CD4-positive, alpha-beta memory T cell (primary cell): Measurements from ENCODE around the gene ATP10A. TPM values are rescaled to one million over a fixed set of nuclear protein-coding genes. Genes with fewer than 3 reads are reported as not detected.
A peak's percentile ranks its signal among the peaks of the same experiment; 100 is the strongest.

Experiments
- CTCF ChIA-PET: fragments of 350-600 bp; sonication (Branson Sonifier 250); formaldehyde crosslinking; loops from one replicate; lab custom pipeline; 2021; ENCODE audit warnings: inconsistent platforms; ENCODE audit not compliant: partially characterized antibody; lab: Charles Lee
- POLR2A ChIA-PET: fragments of 350-600 bp; sonication (Branson Sonifier 250); formaldehyde crosslinking; loops from one replicate; lab custom pipeline; 2021; ENCODE audit not compliant: partially characterized antibody; lab: Charles Lee
- DNase-seq, 5 donors: peaks; one replicate each; pipeline versions ENCODE4 v3.0.0 to v3.0.0-alpha.2; 2020 to 2022; ENCODE audit warnings: mixed read lengths in 1 of 5
- H3K27ac ChIP-seq: one replicate; pipeline ENCODE4 v1.7.0; 2013; ENCODE audit warnings: low read depth, low read length
- H3K27me3 ChIP-seq: 2 replicates; pipeline ENCODE4 v1.7.0; 2013; ENCODE audit warnings: mild to moderate bottlenecking, low read length, moderate library complexity; ENCODE audit not compliant: insufficient read depth
- H3K36me3 ChIP-seq: 2 replicates; pipeline ENCODE4 v1.7.0; 2013; ENCODE audit warnings: mild to moderate bottlenecking, low read length, moderate library complexity; ENCODE audit not compliant: insufficient read depth
- H3K4me1 ChIP-seq: 2 replicates; pipeline ENCODE4 v1.7.0; 2013; ENCODE audit warnings: mild to moderate bottlenecking, low read length, moderate library complexity; ENCODE audit not compliant: insufficient read depth
- H3K4me3 ChIP-seq, 2 donors: one replicate each; pipeline ENCODE4 v1.7.0; 2013; ENCODE audit warnings: low read length in 2 of 2, mild to moderate bottlenecking in 1 of 2
- H3K9me3 ChIP-seq, 2 donors: one replicate each; pipeline ENCODE4 v1.7.0; 2013; ENCODE audit warnings: low read length in 2 of 2, control low read depth in 1 of 2; ENCODE audit not compliant: control insufficient read depth in 1 of 2
- H3K27ac Mint-ChIP-seq, 7 donors: one replicate each; pipeline ENCODE4 v1.8.0; 2020 to 2021; ENCODE audit warnings: mixed read lengths in 7 of 7, mild to moderate bottlenecking in 6 of 7, inconsistent platforms in 3 of 7, moderate library complexity in 3 of 7
- H3K27me3 Mint-ChIP-seq, 2 donors: one replicate each; pipeline ENCODE4 v1.8.0; 2020 to 2021; ENCODE audit warnings: mixed read lengths in 2 of 2
- H3K36me3 Mint-ChIP-seq, 2 donors: one replicate each; pipeline ENCODE4 v1.8.0; 2020 to 2021; ENCODE audit warnings: mixed read lengths in 2 of 2, inconsistent platforms in 1 of 2, mild to moderate bottlenecking in 1 of 2
- H3K4me1 Mint-ChIP-seq, 4 donors: one replicate each; pipeline ENCODE4 v1.8.0; 2020 to 2021; ENCODE audit warnings: mixed read lengths in 4 of 4, mild to moderate bottlenecking in 1 of 4
- H3K4me3 Mint-ChIP-seq, 8 donors: one replicate each; pipeline ENCODE4 v1.8.0; 2020 to 2021; ENCODE audit warnings: mixed read lengths in 8 of 8, mild to moderate bottlenecking in 7 of 8, moderate library complexity in 6 of 8, inconsistent platforms in 3 of 8
- H3K9me3 Mint-ChIP-seq, 8 donors: one replicate each; pipeline ENCODE4 v1.8.0; 2020 to 2021; ENCODE audit warnings: mixed read lengths in 8 of 8, mild to moderate bottlenecking in 5 of 8, inconsistent platforms in 3 of 8, moderate library complexity in 1 of 8
- intact Hi-C: fragments of 100-400 bp; cut with micrococcal nuclease; formaldehyde crosslinking; loops from one replicate; pipeline ENCODE4 v1.15.1; 2023
- polyA plus RNA-seq, 2 donors: library from polyadenylated mRNA; unstranded; fragments of 300-500 nt; fragmentation: Illumina TruSeq; gene quantifications; one replicate each; pipeline ENCODE4 v1.2.3, GENCODE V29; 2021
- total RNA-seq, 2 experiments: library from RNA; stranded (reverse); gene quantifications; one replicate each; pipeline ENCODE4 v1.2.3, GENCODE V29; 2021

ATP10A gene
- total and polyA plus RNA-seq, 4 experiments from 2014 or later, result 2.7 to 51.1 (median 29.7) TPM

DNA sequence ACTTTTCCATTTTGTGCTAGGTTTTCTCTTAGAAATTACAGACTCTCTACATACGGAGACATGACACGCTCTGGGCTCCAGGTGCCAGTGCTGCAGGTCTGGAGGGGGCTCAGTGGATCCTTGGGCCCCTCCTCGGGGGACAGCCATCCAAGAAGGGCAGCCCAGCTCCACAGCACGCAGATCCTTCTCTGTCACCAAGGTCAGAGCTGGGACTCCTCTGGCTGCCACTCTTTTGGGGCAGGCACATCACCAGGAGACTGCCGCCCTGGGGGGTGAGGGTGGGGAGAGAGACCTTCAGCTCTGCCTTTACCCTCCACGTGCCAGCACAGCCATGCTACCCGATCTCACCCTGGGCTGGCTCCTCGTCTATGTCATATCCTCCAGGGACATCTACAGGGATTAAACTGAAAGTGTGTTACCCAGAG, 65.6 kb downstream of the ATP10A start:
- Histone ChIP-seq H3K36me3 (no peaks in the 10 kb centered on the region), H3K27me3 (no peaks in the 10 kb centered on the region), H3K9me3 (no peaks in the 10 kb centered on the region), H3K4me3 (no peak overlapping the region), H3K4me1 (no peaks in the 10 kb centered on the region), H3K27ac (no peak overlapping the region)
- Mint-ChIP-seq H3K9me3 (no peaks in the 10 kb centered on the region), H3K4me1 (peaks cover 13 to 61% (median 30%) of the 10 kb centered on the region in 4 donors), H3K4me3 (no peak overlapping the region), H3K27ac (peak overlapping the region in 1 of 7 donors; percentile 62), H3K36me3 (peaks cover 0 to 8% of the 10 kb centered on the region in 2 donors), H3K27me3 (no peaks in the 10 kb centered on the region)
- ChIA-PET CTCF (no interaction called here), POLR2A (interaction anchor here (2.1 kb wide), 1 partner anchor 65 kb away, joined by 4 read pairs; no protein-coding TSS in a partner anchor)
- intact Hi-C loops, result no loop called here
- DNase-seq, result no peak

DNA sequence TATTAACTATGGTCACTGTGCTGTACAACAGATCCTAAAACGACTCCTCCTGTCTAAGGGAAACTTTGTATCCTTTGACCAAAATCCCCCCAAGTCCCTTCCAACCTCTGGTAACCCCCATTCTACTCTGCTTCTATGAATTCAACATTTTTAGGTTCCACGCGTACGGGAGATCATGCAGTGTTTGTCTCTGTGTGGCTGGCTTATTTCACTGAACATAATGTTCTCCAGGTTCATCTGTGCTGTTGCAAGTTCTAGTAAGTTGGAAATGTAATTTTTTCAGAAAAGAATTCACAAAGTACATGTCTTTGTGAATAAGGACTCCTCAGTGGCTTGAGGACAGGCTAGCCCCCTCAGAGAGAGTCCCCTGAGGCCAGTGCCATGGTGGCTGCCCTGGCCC, 66.1 kb downstream of the ATP10A start:
- H3K36me3 Mint-ChIP-seq, result peaks cover 0 to 8% of the 10 kb centered on the region in 2 donors
- Histone ChIP-seq H3K27ac (no peak overlapping the region), H3K27me3 (no peaks in the 10 kb centered on the region), H3K36me3 (no peaks in the 10 kb centered on the region), H3K4me1 (no peaks in the 10 kb centered on the region), H3K9me3 (no peaks in the 10 kb centered on the region), H3K4me3 (no peak overlapping the region)
- DNase-seq, result no peak
- ChIA-PET CTCF (no interaction called here), POLR2A (interaction anchor here (2.1 kb wide), 1 partner anchor 65 kb away, joined by 4 read pairs; no protein-coding TSS in a partner anchor)
- peaks cover 14 to 63% (median 33%) of the 10 kb centered on the region in 4 donors for H3K4me1 Mint-ChIP-seq
- H3K27me3 Mint-ChIP-seq, result no peaks in the 10 kb centered on the region
- no peaks in the 10 kb centered on the region for H3K9me3 Mint-ChIP-seq
- no peak overlapping the region for H3K27ac Mint-ChIP-seq
- intact Hi-C loops, result no loop called here
- H3K4me3 Mint-ChIP-seq, result no peak overlapping the region

DNA sequence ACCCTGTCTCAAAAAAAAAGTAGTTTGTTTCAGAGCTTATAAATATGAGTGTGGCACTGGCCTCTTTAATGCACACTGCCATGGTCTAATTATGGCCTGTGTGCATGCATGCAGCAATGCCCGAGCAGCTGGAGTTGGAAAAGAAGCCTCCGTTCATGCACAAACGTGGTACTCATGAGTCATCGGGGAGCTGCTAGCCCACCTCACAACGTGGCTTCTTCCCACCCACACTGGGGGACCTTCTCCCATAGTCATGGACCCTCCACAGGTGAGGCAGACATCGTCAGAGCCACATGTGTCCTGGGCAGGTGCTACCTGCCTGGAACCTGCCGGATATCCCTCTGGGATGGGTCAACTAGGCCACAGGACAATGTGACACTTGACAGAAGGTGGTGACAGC, 66.7 kb downstream of the ATP10A start:
- DNase-seq, result no peak
- Histone ChIP-seq H3K27me3 (no peaks in the 10 kb centered on the region), H3K27ac (no peak overlapping the region), H3K9me3 (no peaks in the 10 kb centered on the region), H3K36me3 (no peaks in the 10 kb centered on the region), H3K4me1 (no peaks in the 10 kb centered on the region), H3K4me3 (no peak overlapping the region)
- CTCF ChIA-PET, result interaction anchor here (0.6 to 1.5 kb wide), 3 partner anchors 13 to 89 kb away, joined by 3 to 6 read pairs (median 3); no protein-coding TSS in a partner anchor
- Mint-ChIP-seq H3K4me1 (peaks cover 17 to 70% (median 38%) of the 10 kb centered on the region in 4 donors), H3K36me3 (peaks cover 0 to 8% of the 10 kb centered on the region in 2 donors), H3K27me3 (no peaks in the 10 kb centered on the region), H3K9me3 (no peaks in the 10 kb centered on the region), H3K27ac (peak overlapping the region in 1 of 7 donors; percentile 24), H3K4me3 (no peak overlapping the region)
- POLR2A ChIA-PET, result interaction anchor here (2.1 kb wide), 1 partner anchor 66 kb away, joined by 4 read pairs; no protein-coding TSS in a partner anchor
- intact Hi-C loops, result no loop called here

GRCh38 chr15:25795712-25796111, 67.4 kb downstream of the ATP10A start:
- DNase-seq, result no peak
- no peaks in the 10 kb centered on the region for H3K9me3 Mint-ChIP-seq
- H3K27ac Mint-ChIP-seq, result peak overlapping the region in 2 of 7 donors; percentile 22 to 71
- Histone ChIP-seq H3K4me3 (no peak overlapping the region), H3K27ac (no peak overlapping the region), H3K9me3 (no peaks in the 10 kb centered on the region), H3K27me3 (no peaks in the 10 kb centered on the region), H3K36me3 (no peaks in the 10 kb centered on the region), H3K4me1 (no peaks in the 10 kb centered on the region)
- no peak overlapping the region for H3K4me3 Mint-ChIP-seq
- CTCF ChIA-PET, result interaction anchor here (1.5 kb wide), 1 partner anchor 12 kb away, joined by 6 read pairs; no protein-coding TSS in a partner anchor
- H3K27me3 Mint-ChIP-seq, result no peaks in the 10 kb centered on the region
- peaks cover 0 to 5% of the 10 kb centered on the region in 2 donors for H3K36me3 Mint-ChIP-seq
- POLR2A ChIA-PET, result interaction anchor here (2.1 kb wide), 1 partner anchor 66 kb away, joined by 4 read pairs; no protein-coding TSS in a partner anchor
- peaks cover 17 to 73% (median 39%) of the 10 kb centered on the region in 4 donors for H3K4me1 Mint-ChIP-seq
- intact Hi-C loops, result no loop called here

GRCh38 chr15:25795061-25795460, 68.1 kb downstream of the ATP10A start:
- peaks cover 22 to 73% (median 39%) of the 10 kb centered on the region in 4 donors for H3K4me1 Mint-ChIP-seq
- H3K36me3 Mint-ChIP-seq, result peaks cover 0 to 5% of the 10 kb centered on the region in 2 donors
- H3K27ac Mint-ChIP-seq, result peak overlapping the region in 1 of 7 donors; percentile 64
- Histone ChIP-seq H3K4me3 (no peak overlapping the region), H3K9me3 (no peaks in the 10 kb centered on the region), H3K27ac (no peak overlapping the region), H3K4me1 (no peaks in the 10 kb centered on the region), H3K36me3 (no peaks in the 10 kb centered on the region), H3K27me3 (no peaks in the 10 kb centered on the region)
- no peaks in the 10 kb centered on the region for H3K9me3 Mint-ChIP-seq
- no peaks in the 10 kb centered on the region for H3K27me3 Mint-ChIP-seq
- no peak overlapping the region for H3K4me3 Mint-ChIP-seq
- no peak for DNase-seq
- ChIA-PET CTCF (interaction anchor here (1.5 kb wide), 1 partner anchor 12 kb away, joined by 6 read pairs; no protein-coding TSS in a partner anchor), POLR2A (no interaction called here)
- intact Hi-C loops, result no loop called here

- no peaks in the 10 kb centered on the region for H3K9me3 Mint-ChIP-seq
- intact Hi-C loops, result no loop called here
- peak overlapping the region in 1 of 7 donors; percentile 44 for H3K27ac Mint-ChIP-seq
- H3K4me3 ChIP-seq, result no peak overlapping the region
- H3K9me3 ChIP-seq, result no peaks in the 10 kb centered on the region
- no peaks in the 10 kb centered on the region for H3K27me3 Mint-ChIP-seq
- no peak for DNase-seq
- POLR2A ChIA-PET, result no interaction called here
- H3K36me3 Mint-ChIP-seq, result peaks cover 0 to 3% of the 10 kb centered on the region in 2 donors
- no peaks in the 10 kb centered on the region for H3K4me1 ChIP-seq
- no peaks in the 10 kb centered on the region for H3K27me3 ChIP-seq
- H3K4me3 Mint-ChIP-seq, result no peak overlapping the region
- no peaks in the 10 kb centered on the region for H3K36me3 ChIP-seq
- CTCF ChIA-PET, result no interaction called here
- no peak overlapping the region for H3K27ac ChIP-seq
- H3K4me1 Mint-ChIP-seq, result peaks cover 24 to 68% (median 49%) of the 10 kb centered on the region in 4 donors
These were observed 69.6 kb downstream of the ATP10A start for GRCh38 chr15:25793354-25794050.

GRCh38 chr15:25792128-25792527, 71.0 kb downstream of the ATP10A start:
- H3K27me3 ChIP-seq, result no peaks in the 10 kb centered on the region
- H3K4me1 ChIP-seq, result no peaks in the 10 kb centered on the region
- ChIA-PET CTCF (no interaction called here), POLR2A (no interaction called here)
- H3K4me3 Mint-ChIP-seq, result no peak overlapping the region
- H3K4me3 ChIP-seq, result no peak overlapping the region
- intact Hi-C loops, result no loop called here
- H3K27me3 Mint-ChIP-seq, result no peaks in the 10 kb centered on the region
- H3K36me3 ChIP-seq, result no peaks in the 10 kb centered on the region
- H3K36me3 Mint-ChIP-seq, result peaks cover 0 to 1% of the 10 kb centered on the region in 2 donors
- no peaks in the 10 kb centered on the region for H3K9me3 ChIP-seq
- no peak overlapping the region for H3K27ac ChIP-seq
- H3K4me1 Mint-ChIP-seq, result peaks cover 24 to 67% (median 50%) of the 10 kb centered on the region in 4 donors
- no peak for DNase-seq
- H3K27ac Mint-ChIP-seq, result peak overlapping the region in 3 of 7 donors; percentile 14 to 65 (median 42)
- H3K9me3 Mint-ChIP-seq, result no peaks in the 10 kb centered on the region
